Left lung (tissue), 10 donors: ENCODE results near the gene OSGIN1. TPM values are rescaled to one million over a fixed set of nuclear protein-coding genes. Genes with fewer than 3 reads are reported as not detected.
A peak's percentile ranks its signal among the peaks of the same experiment; 100 is the strongest.

Experiments
- ATAC-seq: fragments of 200-7000 bp; cut with Tn5 transposase; one replicate; pipeline ENCODE4 v1.9.1; 2020; ENCODE audit warnings: moderate library complexity
- DNase-seq, 4 donors: peaks; one replicate each; pipeline ENCODE4 v3.0.0-alpha.2; 2013 to 2020
- H3K27ac ChIP-seq, 2 donors: fragments of 200-600 bp; sonication (generic) in 1 of 2; one replicate each; pipeline versions ENCODE4 v1.5.0 to v1.8.0; 2020 to 2021
- H3K27me3 ChIP-seq, 2 donors: fragments of 200-600 bp; sonication (generic) in 1 of 2; one replicate each; pipeline versions ENCODE4 v1.5.0 to v1.8.0; 2020 to 2021
- H3K36me3 ChIP-seq, 2 donors: fragments of 200-600 bp; sonication (generic) in 1 of 2; one replicate each; pipeline versions ENCODE4 v1.5.0 to v1.8.0; 2020 to 2021
- H3K4me1 ChIP-seq, 2 donors: fragments of 200-600 bp; one replicate each; pipeline ENCODE4 v1.8.0; 2021
- H3K4me3 ChIP-seq, 2 donors: fragments of 200-600 bp; sonication (generic) in 1 of 2; one replicate each; pipeline versions ENCODE4 v1.5.0 to v1.8.0; 2020 to 2021; ENCODE audit warnings: mild to moderate bottlenecking in 1 of 2
- H3K9me3 ChIP-seq, 2 donors: fragments of 200-600 bp; sonication (generic) in 1 of 2; one replicate each; pipeline versions ENCODE4 v1.5.0 to v1.8.0; 2020 to 2021
- intact Hi-C, 2 donors: fragments of 100-400 bp; cut with DNase I; formaldehyde crosslinking; loops; one replicate each; pipeline versions ENCODE4 v1.11.2 to v1.14.2; 2022
- polyA plus RNA-seq, 6 donors: library from polyadenylated mRNA; unstranded; fragments of 120-200 nt; gene quantifications; one replicate each; pipeline ENCODE4 v1.2.1, GENCODE V29; 2013; ENCODE audit not compliant: insufficient read length in 6 of 6
- total RNA-seq, 2 donors: library from RNA; stranded (reverse); fragmentation: NEBNext Ultra II Directional; extraction: Animal tissue kit (Norgen Biotek cat#: 25700); gene quantifications; one replicate each; pipeline ENCODE4 v1.2.1, GENCODE V29; 2021
- TF ChIP-seq, protein P1 (sequence below), 2 donors: fragments of 200-600 bp; sonication (generic) in 1 of 2; IDR thresholded peaks; one replicate each; pipeline versions ENCODE4 v1.5.0 to v1.8.0; 2021; ENCODE audit warnings: antibody characterized with exemption in 2 of 2
- donor health status: DM: no; HTN: yes; CAD: no.
- donor health status: DM: no; HTN: no; CAD: no.

The OSGIN1 gene
- total and polyA plus RNA-seq, 8 donors = 0.47 to 18.0 (median 0.70) TPM

GRCh38 chr16:83994703-83995102, 41.7 kb downstream of the OSGIN1 start:
- DNase-seq (no peak), ATAC-seq (no peak)
- Histone ChIP-seq H3K36me3 (no peaks in the 10 kb centered on the region), H3K27ac (peak overlapping the region in 1 of 2 donors; percentile 41), H3K9me3 (no peaks in the 10 kb centered on the region), H3K27me3 (peaks cover 11 to 87% of the 10 kb centered on the region in 2 donors), H3K4me1 (peaks cover 0 to 12% of the 10 kb centered on the region in 2 donors), H3K4me3 (no peak overlapping the region)
- TF ChIP-seq, protein P1, sequence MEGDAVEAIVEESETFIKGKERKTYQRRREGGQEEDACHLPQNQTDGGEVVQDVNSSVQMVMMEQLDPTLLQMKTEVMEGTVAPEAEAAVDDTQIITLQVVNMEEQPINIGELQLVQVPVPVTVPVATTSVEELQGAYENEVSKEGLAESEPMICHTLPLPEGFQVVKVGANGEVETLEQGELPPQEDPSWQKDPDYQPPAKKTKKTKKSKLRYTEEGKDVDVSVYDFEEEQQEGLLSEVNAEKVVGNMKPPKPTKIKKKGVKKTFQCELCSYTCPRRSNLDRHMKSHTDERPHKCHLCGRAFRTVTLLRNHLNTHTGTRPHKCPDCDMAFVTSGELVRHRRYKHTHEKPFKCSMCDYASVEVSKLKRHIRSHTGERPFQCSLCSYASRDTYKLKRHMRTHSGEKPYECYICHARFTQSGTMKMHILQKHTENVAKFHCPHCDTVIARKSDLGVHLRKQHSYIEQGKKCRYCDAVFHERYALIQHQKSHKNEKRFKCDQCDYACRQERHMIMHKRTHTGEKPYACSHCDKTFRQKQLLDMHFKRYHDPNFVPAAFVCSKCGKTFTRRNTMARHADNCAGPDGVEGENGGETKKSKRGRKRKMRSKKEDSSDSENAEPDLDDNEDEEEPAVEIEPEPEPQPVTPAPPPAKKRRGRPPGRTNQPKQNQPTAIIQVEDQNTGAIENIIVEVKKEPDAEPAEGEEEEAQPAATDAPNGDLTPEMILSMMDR (IDR thresholded peaks at IDR 0.05) = no peak
- intact Hi-C loops = no loop called here

GRCh38 chr16:83995754-83996153, 42.7 kb downstream of the OSGIN1 start:
- Histone ChIP-seq H3K27me3 (peaks cover 5 to 82% of the 10 kb centered on the region in 2 donors), H3K4me1 (peaks cover 0 to 12% of the 10 kb centered on the region in 2 donors), H3K36me3 (no peaks in the 10 kb centered on the region), H3K27ac (no peak overlapping the region), H3K4me3 (no peak overlapping the region), H3K9me3 (no peaks in the 10 kb centered on the region)
- DNase-seq = peak in 2 of 4 donors; percentile 4 to 58
- intact Hi-C loops = no loop called here
- TF ChIP-seq, protein P1 (IDR thresholded peaks at IDR 0.05) = no peak
- ATAC-seq = peak; percentile 92

DNA sequence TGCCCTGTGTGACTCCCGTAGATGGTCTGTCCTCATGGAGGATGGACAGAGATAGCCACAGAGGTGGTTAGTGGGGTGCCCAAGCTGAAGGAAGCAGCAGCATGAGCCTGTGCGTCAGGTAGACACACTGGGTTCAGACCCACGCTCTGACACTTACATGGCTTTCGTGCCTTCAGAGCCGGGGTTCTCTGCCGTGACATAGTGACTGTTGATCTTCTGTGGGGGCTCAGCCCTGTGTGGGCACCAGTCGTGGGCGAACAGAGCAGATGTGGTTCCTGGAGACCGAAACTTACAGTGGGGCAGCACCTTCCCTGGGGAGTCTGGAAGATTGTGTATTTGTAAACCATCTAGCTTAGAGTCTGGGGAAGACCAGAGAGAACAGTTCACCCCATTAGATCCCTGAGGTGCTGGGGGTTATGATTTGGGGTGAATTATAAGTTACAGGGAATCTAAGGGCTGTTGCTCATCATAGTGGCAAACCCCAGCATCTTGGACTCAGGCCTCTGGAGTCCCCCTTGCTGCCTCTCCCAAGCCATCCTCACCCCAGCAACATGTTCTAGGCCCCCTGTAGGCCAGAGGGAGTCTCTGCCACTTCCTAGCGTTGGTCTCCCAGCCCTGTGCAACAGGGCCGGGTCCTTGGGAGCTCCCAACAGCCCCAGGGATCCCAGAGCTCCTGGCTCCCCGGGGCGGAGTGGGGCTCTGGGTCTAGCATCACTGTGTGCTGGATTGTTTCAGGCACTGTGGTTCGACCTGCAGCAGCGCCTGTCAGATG, 43.6 kb downstream of the OSGIN1 start:
- peaks cover 0 to 12% of the 10 kb centered on the region in 2 donors for H3K4me1 ChIP-seq
- no peaks in the 10 kb centered on the region for H3K36me3 ChIP-seq
- H3K27ac ChIP-seq = no peak overlapping the region
- no peak overlapping the region for H3K4me3 ChIP-seq
- ATAC-seq (no peak), DNase-seq (no peak)
- H3K27me3 ChIP-seq = peaks cover 5 to 77% of the 10 kb centered on the region in 2 donors
- H3K9me3 ChIP-seq = no peaks in the 10 kb centered on the region
- intact Hi-C loops = no loop called here
- TF ChIP-seq, protein P1 (IDR thresholded peaks at IDR 0.05) = no peak

DNA sequence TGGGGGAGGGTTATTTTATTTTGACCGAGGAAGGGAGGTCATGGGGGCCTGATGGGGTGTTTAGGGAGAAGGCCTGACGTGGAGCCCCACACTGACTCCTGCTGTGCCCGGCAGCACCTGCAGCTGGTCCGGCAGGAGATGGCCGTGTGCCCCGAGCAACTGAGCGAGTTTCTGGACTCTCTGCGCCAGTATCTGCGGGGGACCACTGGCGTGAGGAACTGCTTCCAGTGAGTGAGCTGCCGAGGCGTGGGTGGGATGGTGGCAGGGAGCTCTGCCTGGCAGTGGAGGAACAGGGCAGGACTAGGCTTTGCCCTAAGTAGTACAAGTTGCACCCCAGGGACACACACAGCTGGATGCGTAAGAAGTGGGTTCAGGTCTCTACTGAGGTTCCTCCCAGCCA, 45.1 kb downstream of the OSGIN1 start:
- DNase-seq (no peak), ATAC-seq (no peak)
- intact Hi-C loops = no loop called here
- TF ChIP-seq, protein P1 (IDR thresholded peaks at IDR 0.05) = no peak
- H3K27me3 ChIP-seq = peaks cover 5 to 75% of the 10 kb centered on the region in 2 donors
- no peak overlapping the region for H3K4me3 ChIP-seq
- H3K9me3 ChIP-seq = no peaks in the 10 kb centered on the region
- H3K27ac ChIP-seq = no peak overlapping the region
- no peaks in the 10 kb centered on the region for H3K36me3 ChIP-seq
- peaks cover 0 to 12% of the 10 kb centered on the region in 2 donors for H3K4me1 ChIP-seq

DNA sequence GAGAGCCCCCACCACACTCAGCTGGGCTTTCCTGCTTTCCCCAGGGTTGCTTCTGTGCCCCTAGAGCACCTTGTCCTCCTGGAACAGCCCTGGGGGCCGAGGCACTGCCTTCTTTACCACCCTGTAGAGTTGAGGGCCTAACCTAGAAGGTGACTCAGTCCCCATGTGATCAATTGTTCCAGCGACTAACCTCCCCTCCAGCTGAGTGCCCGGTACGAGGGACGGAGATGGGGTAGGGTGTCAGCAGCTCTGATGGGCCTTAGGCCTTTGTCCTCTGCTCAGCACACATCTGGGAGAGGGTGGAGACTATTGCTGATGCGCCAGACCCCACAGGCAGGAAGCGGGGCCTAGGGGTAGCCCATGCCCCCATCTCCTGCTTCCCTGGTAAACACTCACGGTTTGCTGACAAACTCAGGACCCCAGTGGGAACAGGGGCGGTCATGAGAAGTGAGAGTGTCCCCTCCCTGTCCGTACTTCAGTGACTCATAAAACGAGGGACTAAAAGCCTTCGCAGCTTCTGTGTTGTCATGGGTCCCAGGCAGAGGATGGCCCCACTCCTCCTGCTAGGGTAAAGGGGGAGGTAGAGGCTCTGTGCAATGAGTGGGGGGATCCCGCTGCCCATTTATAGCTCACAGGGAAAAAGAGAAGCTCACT, 48.1 kb downstream of the OSGIN1 start:
- TF ChIP-seq, protein P1 (IDR thresholded peaks at IDR 0.05) = no peak
- H3K9me3 ChIP-seq = no peaks in the 10 kb centered on the region
- no peak overlapping the region for H3K27ac ChIP-seq
- intact Hi-C loops = no loop called here
- H3K27me3 ChIP-seq = peaks cover 0 to 78% of the 10 kb centered on the region in 2 donors
- no peak overlapping the region for H3K4me3 ChIP-seq
- ATAC-seq (no peak), DNase-seq (no peak)
- H3K36me3 ChIP-seq = no peaks in the 10 kb centered on the region
- H3K4me1 ChIP-seq = no peaks in the 10 kb centered on the region
